IMR-90 (cell line): ENCODE data around the gene ENDOD1. TPM values are rescaled to one million over a fixed set of nuclear protein-coding genes. Genes with fewer than 3 reads are reported as not detected.
A peak's percentile ranks its signal among the peaks of the same experiment; 100 is the strongest.

ENCODE experiments used
- ATAC-seq: fragments of 200-7000 bp; cut with Tn5 transposase; 2 replicates; pipeline ENCODE4 v1.9.1; 2020; ENCODE audit warnings: low read depth, mild to moderate bottlenecking, moderate library complexity
- BruUV-seq: library from RNA; stranded (reverse); fragments of 400-500 nt; replicated peaks from 2 replicates; lab custom pipeline; 2021; lab: Mats Ljungman, UMichigan
- CTCF ChIA-PET: fragments of 300-600 bp; formaldehyde crosslinking; extraction: SDS; loops from one replicate; lab custom pipeline; 2021; ENCODE audit warnings: antibody characterized with exemption; lab: Yijun Ruan, JAX
- POLR2A ChIA-PET: fragments of 300-600 bp; sonication (Branson Sonifier 250); formaldehyde crosslinking; loops from one replicate; lab custom pipeline; 2022; ENCODE audit warnings: antibody characterized with exemption; ENCODE audit not compliant: unreplicated experiment; lab: Charles Lee
- DNase-seq: peaks from one replicate; pipeline ENCODE4 v3.0.0; 2013
- H2AFZ ChIP-seq: replicated peaks from 2 replicates; pipeline ENCODE3; 2013; ENCODE audit warnings: low read length, mild to moderate bottlenecking; ENCODE audit not compliant: poor library complexity
- H2AK5ac ChIP-seq: 2 replicates; pipeline ENCODE4 v1.6.1; 2013; ENCODE audit warnings: low read depth, low read length, inconsistent platforms
- H2AK9ac ChIP-seq: replicated peaks from 2 replicates; pipeline ENCODE3; 2013; ENCODE audit warnings: mild to moderate bottlenecking, low read depth, low read length, moderate library complexity; ENCODE audit not compliant: poor library complexity
- H2BK120ac ChIP-seq: 2 replicates; pipeline ENCODE4 v1.6.1; 2013; ENCODE audit warnings: low read depth, low read length, inconsistent platforms
- H2BK15ac ChIP-seq: 3 replicates; pipeline ENCODE4 v1.6.1; 2013; ENCODE audit warnings: low read depth, low read length, inconsistent platforms
- H2BK20ac ChIP-seq: 2 replicates; pipeline ENCODE4 v1.6.1; 2013; ENCODE audit warnings: low read depth, mild to moderate bottlenecking, inconsistent platforms, low read length, moderate library complexity
- H2BK5ac ChIP-seq: 2 replicates; pipeline ENCODE4 v1.6.1; 2013; ENCODE audit warnings: mild to moderate bottlenecking, low read depth, low read length, inconsistent platforms; ENCODE audit not compliant: poor library complexity, severe bottlenecking
- H3K14ac ChIP-seq: replicated peaks from 2 replicates; pipeline ENCODE4 v1.6.1; 2013; ENCODE audit warnings: low read depth, low read length, inconsistent platforms
- H3K18ac ChIP-seq: 2 replicates; pipeline ENCODE4 v1.6.1; 2013; ENCODE audit warnings: low read depth, low read length, control low read depth
- H3K23ac ChIP-seq: 2 replicates; pipeline ENCODE4 v1.6.1; 2013; ENCODE audit warnings: low read depth, low read length, inconsistent platforms
- H3K27ac ChIP-seq: 2 replicates; pipeline ENCODE4 v1.5.1; 2013; ENCODE audit warnings: mild to moderate bottlenecking, control low read depth, low read length; ENCODE audit not compliant: insufficient read depth
- H3K27me3 ChIP-seq: 2 replicates; pipeline ENCODE4 v1.6.1; 2013; ENCODE audit warnings: low read length; ENCODE audit not compliant: control insufficient read depth, insufficient read depth
- H3K36me3 ChIP-seq: 2 replicates; pipeline ENCODE4 v1.6.1; 2013; ENCODE audit warnings: low read length, mixed read lengths; ENCODE audit not compliant: control insufficient read depth, insufficient read depth
- H3K4ac ChIP-seq: 2 replicates; pipeline ENCODE4 v1.6.1; 2013; ENCODE audit warnings: low read depth, low read length, inconsistent platforms
- H3K4me1 ChIP-seq: 2 replicates; pipeline ENCODE4 v1.6.1; 2013; ENCODE audit warnings: low read length, mixed read lengths; ENCODE audit not compliant: control insufficient read depth, insufficient read depth
- H3K4me2 ChIP-seq: 2 replicates; pipeline ENCODE4 v1.6.1; 2013; ENCODE audit warnings: low read depth, mild to moderate bottlenecking, control low read depth, low read length, moderate library complexity
- H3K4me3 ChIP-seq: 2 replicates; pipeline ENCODE4 v1.5.1; 2013; ENCODE audit warnings: low read depth, mild to moderate bottlenecking, control low read depth, low read length, moderate library complexity; ENCODE audit not compliant: insufficient read depth
- H3K56ac ChIP-seq: 2 replicates; pipeline ENCODE4 v1.6.1; 2013; ENCODE audit warnings: low read length, inconsistent platforms; ENCODE audit not compliant: insufficient read depth; ENCODE audit errors: extremely low read depth
- H3K79me1 ChIP-seq, 2 experiments: 2 replicates each; pipeline ENCODE4 v1.6.1; 2013; ENCODE audit warnings: low read length in 2 of 2, inconsistent platforms in 1 of 2, low read depth in 1 of 2
- H3K9ac ChIP-seq: 2 replicates; pipeline ENCODE4 v1.6.1; 2013; ENCODE audit warnings: low read depth, low read length, control low read depth
- H3K9me1 ChIP-seq: 2 replicates; pipeline ENCODE4 v1.6.1; 2013; ENCODE audit warnings: low read length, inconsistent platforms; ENCODE audit not compliant: insufficient read depth
- H3K9me3 ChIP-seq: 2 replicates; pipeline ENCODE4 v1.6.1; 2013; ENCODE audit warnings: low read length; ENCODE audit not compliant: control insufficient read depth, insufficient read depth
- H4K20me1 ChIP-seq: 2 replicates; pipeline ENCODE4 v1.6.1; 2013; ENCODE audit warnings: low read length, inconsistent platforms; ENCODE audit not compliant: insufficient read depth
- H4K5ac ChIP-seq: 2 replicates; pipeline ENCODE4 v1.6.1; 2013; ENCODE audit warnings: mild to moderate bottlenecking, low read depth, low read length, control low read depth
- H4K8ac ChIP-seq, 2 experiments: 2 replicates each; pipeline ENCODE4 v1.6.1; 2013; ENCODE audit warnings: low read depth in 2 of 2, low read length in 2 of 2, control low read depth in 1 of 2, inconsistent platforms in 1 of 2
- H4K91ac ChIP-seq: 2 replicates; pipeline ENCODE4 v1.6.1; 2013; ENCODE audit warnings: low read depth, low read length, inconsistent platforms; ENCODE audit not compliant: insufficient read depth
- MAZ ChIP-seq: IDR thresholded peaks from 2 replicates; pipeline ENCODE4 v1.6.1; 2012; ENCODE audit warnings: low read depth, mild to moderate bottlenecking, low read length, improper control_type of control experiment, moderate library complexity, borderline replicate concordance
- MXI1 ChIP-seq: IDR thresholded peaks from 2 replicates; pipeline ENCODE4 v1.6.1; 2012; ENCODE audit warnings: low read depth, mild to moderate bottlenecking, low read length, moderate library complexity, borderline replicate concordance
- SMC3 ChIP-seq: fragments of 150-350 bp; IDR thresholded peaks from 2 replicates; pipeline ENCODE4 v1.6.1; 2016; ENCODE audit warnings: low read depth, mild to moderate bottlenecking, antibody characterized with exemption, low read length, moderate library complexity
- USF2 ChIP-seq: fragments of 150-350 bp; IDR thresholded peaks from 2 replicates; pipeline ENCODE4 v1.6.1; 2017; ENCODE audit warnings: mild to moderate bottlenecking, antibody characterized with exemption, low read length, low read depth
- WGBS, 2 experiments: methylation state at CpG; one replicate each; pipeline versions ENCODE4 v1.1.5 to v1.1.7; 2013; ENCODE audit warnings: missing lambda C conversion rate in 2 of 2; ENCODE audit not compliant: insufficient read length in 1 of 2; ENCODE audit errors: extremely low coverage in 2 of 2; 5-methylcytosine and 5-hydroxymethylcytosine counted together
- dilution Hi-C: fragments of 300-500 bp; cut with HindIII; formaldehyde crosslinking; loops from one replicate; pipeline ENCODE4 v1.14.3; 2018; ENCODE audit warnings: low sequenced_read_pairs; ENCODE audit not compliant: unreplicated experiment
- in situ Hi-C: fragments of 300-500 bp; cut with MboI; formaldehyde crosslinking; loops from 3 replicates; pipeline ENCODE4 v1.14.3; 2019; ENCODE audit warnings: low sequenced_read_pairs, inconsistent platforms, mixed read lengths
- intact Hi-C: fragments of 100-400 bp; cut with micrococcal nuclease; formaldehyde crosslinking; loops from 2 replicates; pipeline ENCODE4 v1.10.0; 2022
- polyA plus RNA-seq, 3 experiments: library from polyadenylated mRNA; depleted of rRNA; stranded (reverse); fragments of >200 nt; gene quantifications; 2 replicates each; pipeline ENCODE4 v1.2.3, GENCODE V29; 2012; ENCODE audit warnings: low replicate concordance in 1 of 3
- total RNA-seq: library from RNA; depleted of rRNA; stranded (reverse); fragments of >200 nt; gene quantifications from 2 replicates; pipeline ENCODE4 v1.2.3, GENCODE V29; 2012

ENDOD1 gene
- total and polyA plus RNA-seq, 2 of the 4 experiments (the other 2 are of a cell fraction) = 7.0 to 17.6 TPM

- H3K27ac ChIP-seq = peak overlapping the region; percentile 70
- ATAC-seq (peak; percentile 59), DNase-seq (no peak)
- peaks cover 4 to 6% of the 10 kb centered on the region in 2 experiments; a peak in 1 of 4 replicates for H3K79me1 ChIP-seq
- intact Hi-C loops = no loop called here
- peak overlapping the region; percentile 77 for H3K4me2 ChIP-seq
- dilution Hi-C loops = no loop called here
- H3K4ac ChIP-seq = peak overlapping the region; percentile 32; the same call in 1 of the 2 replicates
- ChIA-PET CTCF (no interaction called here), POLR2A (interaction anchor here (0.5 kb wide), 1 partner anchor 466 kb away, joined by 7 read pairs; no protein-coding TSS in a partner anchor)
- peak overlapping the region; percentile 97 for H3K4me3 ChIP-seq
- in situ Hi-C loops = no loop called here
- peak overlapping the region; percentile 62 for H2BK5ac ChIP-seq
- peak overlapping the region; percentile 75 for H3K9ac ChIP-seq
- H4K20me1 ChIP-seq = no peaks in the 10 kb centered on the region
- no peaks in the 10 kb centered on the region for H3K9me3 ChIP-seq
- no TSS peak for BruUV-seq
- peaks cover 6% of the 10 kb centered on the region for H3K4me1 ChIP-seq
- no peaks in the 10 kb centered on the region for H3K27me3 ChIP-seq
- no peak overlapping the region for H2AK9ac ChIP-seq
- peak overlapping the region; percentile 32 to 80; a peak in 1 of 4 replicates for H4K8ac ChIP-seq
- H3K9me1 ChIP-seq = peaks cover 11% of the 10 kb centered on the region; the same call in 1 of the 2 replicates
- H4K5ac ChIP-seq = peak overlapping the region; percentile 76; the same call in 1 of the 2 replicates
- WGBS, 2 experiments = 2% methylated on average over 7 of the region's 27 CpGs; no CpG with 5 or more reads in 1 of the 2 experiments
- H2AFZ ChIP-seq = peak overlapping the region; percentile 97
- H3K23ac ChIP-seq = no peak overlapping the region; the same call in 1 of the 2 replicates
- H3K14ac ChIP-seq = no peak overlapping the region
- H2BK20ac ChIP-seq = no peak overlapping the region
- no peak overlapping the region for H2BK15ac ChIP-seq
- H3K36me3 ChIP-seq = no peaks in the 10 kb centered on the region
- H2AK5ac ChIP-seq = no peak overlapping the region
- H3K18ac ChIP-seq = no peak overlapping the region; the same call in 1 of the 2 replicates
- no peak overlapping the region for H3K56ac ChIP-seq
- peak overlapping the region; percentile 42 for H2BK120ac ChIP-seq
- H4K91ac ChIP-seq = peak overlapping the region; percentile 77
- no peak for TF ChIP-seq MAZ
- TF ChIP-seq MXI1 = no peak
- no peak for TF ChIP-seq SMC3
- no peak for TF ChIP-seq USF2
These were observed 563 bp upstream of the ENDOD1 start for GRCh38 chr11:95088946-95089619.
